Measurements from ENCODE around the gene PRICKLE4. TPM values are rescaled to one million over a fixed set of nuclear protein-coding genes. Genes with fewer than 3 reads are reported as not detected.

The PRICKLE4 gene
- total and polyA plus RNA-seq, 2 of the 13 experiments (the other 11 are each of a cell fraction or from before 2014, with no cell fraction given) = 0.92 to 1.2 TPM

DNA sequence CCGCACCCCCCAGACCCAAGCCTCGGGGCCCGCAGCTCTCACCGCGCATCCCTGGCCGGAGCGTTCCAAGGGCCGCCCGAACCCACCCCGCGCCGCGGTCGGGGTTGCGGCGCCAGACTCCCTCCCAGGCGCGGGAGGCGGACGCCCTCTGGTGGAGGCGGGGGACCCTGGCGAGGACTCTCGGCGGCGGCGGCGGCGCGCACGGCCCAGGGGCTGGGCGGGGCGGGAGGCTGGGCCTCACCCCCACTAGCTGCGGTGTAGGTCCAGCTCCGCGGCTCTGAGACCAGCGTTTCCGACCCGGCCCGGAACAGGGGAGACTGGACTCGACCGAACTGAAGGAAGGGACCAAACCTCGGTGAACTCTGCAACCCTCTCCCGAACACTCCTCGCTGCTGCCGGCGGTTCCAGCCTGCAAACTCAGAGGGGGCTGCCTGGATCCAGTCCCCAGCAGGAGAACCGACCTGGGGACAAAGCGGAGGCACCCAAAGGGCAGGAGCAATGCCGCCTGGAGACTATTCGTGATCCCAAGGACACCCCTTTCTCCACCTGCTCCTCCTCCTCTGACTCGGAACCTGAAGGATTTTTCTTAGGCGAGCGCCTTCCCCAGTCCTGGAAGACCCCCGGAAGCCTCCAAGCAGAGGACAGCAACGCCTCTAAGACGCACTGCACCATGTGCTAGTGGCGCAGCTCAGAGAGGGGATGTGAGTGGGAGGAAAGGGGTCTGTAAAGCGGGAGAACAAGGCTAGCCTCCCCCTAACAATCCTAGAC, 6.1 kb downstream of the PRICKLE4 start (continued):
- TF ChIP-seq POGK (CRISPR knock-in tag; conservative IDR thresholded peaks at IDR 0.05) = peak; percentile 73; the same call in 1 of the 2 replicates
- no peak for TF ChIP-seq IRX3 (CRISPR knock-in tag; IDR thresholded peaks at IDR 0.05; ENCODE audit: borderline replicate concordance, low read depth)
- peak; percentile 78 for TF ChIP-seq YEATS4 (CRISPR knock-in tag; IDR thresholded peaks at IDR 0.05; ENCODE audit: borderline replicate concordance)
- 0 out of 2 replicates have a peak, but pooled peaks have one; percentile 26 for TF ChIP-seq PRDM4 (CRISPR knock-in tag; IDR thresholded peaks at IDR 0.05; ENCODE audit: borderline replicate concordance)
- TF ChIP-seq ZNF782 (CRISPR knock-in tag; IDR thresholded peaks at IDR 0.05; ENCODE audit: borderline replicate concordance) = no peak
- TF ChIP-seq ARHGAP35 (CRISPR knock-in tag; IDR thresholded peaks at IDR 0.05; ENCODE audit: borderline replicate concordance) = peak; percentile 49; the same call in 1 of the 2 replicates
- peak; percentile 31; the same call in 1 of the 2 replicates for TF ChIP-seq ZFY (CRISPR knock-in tag; IDR thresholded peaks at IDR 0.05)
- TF ChIP-seq ATF4 (CRISPR knock-in tag; IDR thresholded peaks at IDR 0.05) = no peak
- no peak for TF ChIP-seq MAFG (CRISPR knock-in tag; IDR thresholded peaks at IDR 0.05)
- no peak for TF ChIP-seq ZNF773 (CRISPR knock-in tag; IDR thresholded peaks at IDR 0.05; ENCODE audit: borderline replicate concordance)
- no peak for TF ChIP-seq PAX8 (CRISPR knock-in tag; IDR thresholded peaks at IDR 0.05; ENCODE audit: borderline replicate concordance)
- 0 out of 2 replicates have a peak, but pooled peaks have one; percentile 43 for TF ChIP-seq ZNF788 (CRISPR knock-in tag; IDR thresholded peaks at IDR 0.05; ENCODE audit: borderline replicate concordance)
- peak; percentile 95 for TF ChIP-seq AKAP8 (CRISPR knock-in tag; IDR thresholded peaks at IDR 0.05)
- 0 out of 2 replicates have a peak, but pooled peaks have one; percentile 31 for TF ChIP-seq WIZ (CRISPR knock-in tag; IDR thresholded peaks at IDR 0.05)
- TF ChIP-seq, protein P1, sequence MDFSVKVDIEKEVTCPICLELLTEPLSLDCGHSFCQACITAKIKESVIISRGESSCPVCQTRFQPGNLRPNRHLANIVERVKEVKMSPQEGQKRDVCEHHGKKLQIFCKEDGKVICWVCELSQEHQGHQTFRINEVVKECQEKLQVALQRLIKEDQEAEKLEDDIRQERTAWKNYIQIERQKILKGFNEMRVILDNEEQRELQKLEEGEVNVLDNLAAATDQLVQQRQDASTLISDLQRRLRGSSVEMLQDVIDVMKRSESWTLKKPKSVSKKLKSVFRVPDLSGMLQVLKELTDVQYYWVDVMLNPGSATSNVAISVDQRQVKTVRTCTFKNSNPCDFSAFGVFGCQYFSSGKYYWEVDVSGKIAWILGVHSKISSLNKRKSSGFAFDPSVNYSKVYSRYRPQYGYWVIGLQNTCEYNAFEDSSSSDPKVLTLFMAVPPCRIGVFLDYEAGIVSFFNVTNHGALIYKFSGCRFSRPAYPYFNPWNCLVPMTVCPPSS (IDR thresholded peaks at IDR 0.05) = no peak

Data from HepG2 (cell line).